ENCODE data around the gene MOAP1. TPM values are rescaled to one million over a fixed set of nuclear protein-coding genes. Genes with fewer than 3 reads are reported as not detected.

MOAP1 gene
- total and polyA plus RNA-seq, 2 of the 8 experiments (the other 6 are each of a cell fraction or from before 2014, with no cell fraction given) = 18.3 to 20.1 TPM

DNA sequence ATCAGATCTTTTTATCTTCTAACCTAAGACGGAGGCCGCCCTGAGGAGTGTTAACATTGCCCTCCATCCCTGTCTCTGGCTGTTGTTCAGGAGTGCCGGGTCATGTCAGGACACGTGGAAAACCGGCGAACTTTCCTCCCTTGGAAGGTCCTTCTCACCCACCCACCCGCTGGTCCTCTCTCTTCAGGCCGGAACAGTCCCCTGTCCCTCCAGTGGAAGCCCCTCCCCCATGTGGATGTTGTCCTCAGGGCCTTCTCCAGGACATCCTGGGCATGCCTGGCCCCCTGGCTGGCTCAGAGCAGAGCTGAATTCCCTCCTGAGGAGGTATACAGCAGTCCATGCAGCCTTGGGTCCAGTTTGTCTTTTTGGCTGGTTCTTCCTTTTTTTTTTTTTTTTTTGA, 48.7 kb downstream of the MOAP1 start (continued):
- TF ChIP-seq, protein P1, sequence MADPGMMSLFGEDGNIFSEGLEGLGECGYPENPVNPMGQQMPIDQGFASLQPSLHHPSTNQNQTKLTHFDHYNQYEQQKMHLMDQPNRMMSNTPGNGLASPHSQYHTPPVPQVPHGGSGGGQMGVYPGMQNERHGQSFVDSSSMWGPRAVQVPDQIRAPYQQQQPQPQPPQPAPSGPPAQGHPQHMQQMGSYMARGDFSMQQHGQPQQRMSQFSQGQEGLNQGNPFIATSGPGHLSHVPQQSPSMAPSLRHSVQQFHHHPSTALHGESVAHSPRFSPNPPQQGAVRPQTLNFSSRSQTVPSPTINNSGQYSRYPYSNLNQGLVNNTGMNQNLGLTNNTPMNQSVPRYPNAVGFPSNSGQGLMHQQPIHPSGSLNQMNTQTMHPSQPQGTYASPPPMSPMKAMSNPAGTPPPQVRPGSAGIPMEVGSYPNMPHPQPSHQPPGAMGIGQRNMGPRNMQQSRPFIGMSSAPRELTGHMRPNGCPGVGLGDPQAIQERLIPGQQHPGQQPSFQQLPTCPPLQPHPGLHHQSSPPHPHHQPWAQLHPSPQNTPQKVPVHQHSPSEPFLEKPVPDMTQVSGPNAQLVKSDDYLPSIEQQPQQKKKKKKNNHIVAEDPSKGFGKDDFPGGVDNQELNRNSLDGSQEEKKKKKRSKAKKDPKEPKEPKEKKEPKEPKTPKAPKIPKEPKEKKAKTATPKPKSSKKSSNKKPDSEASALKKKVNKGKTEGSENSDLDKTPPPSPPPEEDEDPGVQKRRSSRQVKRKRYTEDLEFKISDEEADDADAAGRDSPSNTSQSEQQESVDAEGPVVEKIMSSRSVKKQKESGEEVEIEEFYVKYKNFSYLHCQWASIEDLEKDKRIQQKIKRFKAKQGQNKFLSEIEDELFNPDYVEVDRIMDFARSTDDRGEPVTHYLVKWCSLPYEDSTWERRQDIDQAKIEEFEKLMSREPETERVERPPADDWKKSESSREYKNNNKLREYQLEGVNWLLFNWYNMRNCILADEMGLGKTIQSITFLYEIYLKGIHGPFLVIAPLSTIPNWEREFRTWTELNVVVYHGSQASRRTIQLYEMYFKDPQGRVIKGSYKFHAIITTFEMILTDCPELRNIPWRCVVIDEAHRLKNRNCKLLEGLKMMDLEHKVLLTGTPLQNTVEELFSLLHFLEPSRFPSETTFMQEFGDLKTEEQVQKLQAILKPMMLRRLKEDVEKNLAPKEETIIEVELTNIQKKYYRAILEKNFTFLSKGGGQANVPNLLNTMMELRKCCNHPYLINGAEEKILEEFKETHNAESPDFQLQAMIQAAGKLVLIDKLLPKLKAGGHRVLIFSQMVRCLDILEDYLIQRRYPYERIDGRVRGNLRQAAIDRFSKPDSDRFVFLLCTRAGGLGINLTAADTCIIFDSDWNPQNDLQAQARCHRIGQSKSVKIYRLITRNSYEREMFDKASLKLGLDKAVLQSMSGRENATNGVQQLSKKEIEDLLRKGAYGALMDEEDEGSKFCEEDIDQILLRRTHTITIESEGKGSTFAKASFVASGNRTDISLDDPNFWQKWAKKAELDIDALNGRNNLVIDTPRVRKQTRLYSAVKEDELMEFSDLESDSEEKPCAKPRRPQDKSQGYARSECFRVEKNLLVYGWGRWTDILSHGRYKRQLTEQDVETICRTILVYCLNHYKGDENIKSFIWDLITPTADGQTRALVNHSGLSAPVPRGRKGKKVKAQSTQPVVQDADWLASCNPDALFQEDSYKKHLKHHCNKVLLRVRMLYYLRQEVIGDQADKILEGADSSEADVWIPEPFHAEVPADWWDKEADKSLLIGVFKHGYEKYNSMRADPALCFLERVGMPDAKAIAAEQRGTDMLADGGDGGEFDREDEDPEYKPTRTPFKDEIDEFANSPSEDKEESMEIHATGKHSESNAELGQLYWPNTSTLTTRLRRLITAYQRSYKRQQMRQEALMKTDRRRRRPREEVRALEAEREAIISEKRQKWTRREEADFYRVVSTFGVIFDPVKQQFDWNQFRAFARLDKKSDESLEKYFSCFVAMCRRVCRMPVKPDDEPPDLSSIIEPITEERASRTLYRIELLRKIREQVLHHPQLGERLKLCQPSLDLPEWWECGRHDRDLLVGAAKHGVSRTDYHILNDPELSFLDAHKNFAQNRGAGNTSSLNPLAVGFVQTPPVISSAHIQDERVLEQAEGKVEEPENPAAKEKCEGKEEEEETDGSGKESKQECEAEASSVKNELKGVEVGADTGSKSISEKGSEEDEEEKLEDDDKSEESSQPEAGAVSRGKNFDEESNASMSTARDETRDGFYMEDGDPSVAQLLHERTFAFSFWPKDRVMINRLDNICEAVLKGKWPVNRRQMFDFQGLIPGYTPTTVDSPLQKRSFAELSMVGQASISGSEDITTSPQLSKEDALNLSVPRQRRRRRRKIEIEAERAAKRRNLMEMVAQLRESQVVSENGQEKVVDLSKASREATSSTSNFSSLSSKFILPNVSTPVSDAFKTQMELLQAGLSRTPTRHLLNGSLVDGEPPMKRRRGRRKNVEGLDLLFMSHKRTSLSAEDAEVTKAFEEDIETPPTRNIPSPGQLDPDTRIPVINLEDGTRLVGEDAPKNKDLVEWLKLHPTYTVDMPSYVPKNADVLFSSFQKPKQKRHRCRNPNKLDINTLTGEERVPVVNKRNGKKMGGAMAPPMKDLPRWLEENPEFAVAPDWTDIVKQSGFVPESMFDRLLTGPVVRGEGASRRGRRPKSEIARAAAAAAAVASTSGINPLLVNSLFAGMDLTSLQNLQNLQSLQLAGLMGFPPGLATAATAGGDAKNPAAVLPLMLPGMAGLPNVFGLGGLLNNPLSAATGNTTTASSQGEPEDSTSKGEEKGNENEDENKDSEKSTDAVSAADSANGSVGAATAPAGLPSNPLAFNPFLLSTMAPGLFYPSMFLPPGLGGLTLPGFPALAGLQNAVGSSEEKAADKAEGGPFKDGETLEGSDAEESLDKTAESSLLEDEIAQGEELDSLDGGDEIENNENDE (IDR thresholded peaks at IDR 0.05; ENCODE audit: insufficient replicate concordance, low read length) = no peak
- TF ChIP-seq EGR1 (IDR thresholded peaks at IDR 0.05; ENCODE audit: borderline replicate concordance, low read depth, low read length) (no peak), KDM4A (IDR thresholded peaks at IDR 0.05; ENCODE audit: low read depth, low read length, severe bottlenecking) (no peak), NRF1 (IDR thresholded peaks at IDR 0.05; ENCODE audit: low read depth, low read length) (no peak), BCL11A (IDR thresholded peaks at IDR 0.05; ENCODE audit: low read depth in 2 of 2, low read length in 2 of 2) (no peak)
